ENCODE results near the gene SCIN.

- TF ChIP-seq EZH2 (IDR thresholded peaks at IDR 0.05; ENCODE audit: insufficient read depth, poor library complexity, severe bottlenecking) (no peak), EZH2phosphoT487 (IDR thresholded peaks at IDR 0.05; ENCODE audit: insufficient read depth, low read depth) (no peak)
Observed at GRCh38 chr7:12638851-12639456, 68.4 kb downstream of the SCIN start.
